Spleen (tissue), 11 donors: Measurements from ENCODE around the gene C9orf72. TPM values are rescaled to one million over a fixed set of nuclear protein-coding genes. Genes with fewer than 3 reads are reported as not detected.
A peak's percentile ranks its signal among the peaks of the same experiment; 100 is the strongest.

Source experiments
- DNase-seq: peaks from one replicate; pipeline ENCODE4 v3.0.0-alpha.2; 2020
- H3K27ac ChIP-seq, 8 donors: fragments of 200-600 bp; sonication (generic) in 7 of 8; 1 replicate in 4 of 8; 2 replicates in 4 of 8; pipeline versions ENCODE4 v1.5.0 to v1.8.0; 2016 to 2021; ENCODE audit warnings: inconsistent platforms in 4 of 8, mild to moderate bottlenecking in 4 of 8, moderate library complexity in 1 of 8
- H3K27me3 ChIP-seq, 7 donors: fragments of 200-600 bp; sonication (generic) in 6 of 7; replicated peaks in 1 of 7; 1 replicate in 4 of 7; 2 replicates in 3 of 7; pipeline versions ENCODE4 v1.5.0 to v1.8.0; 2016 to 2021; ENCODE audit warnings: inconsistent platforms in 3 of 7, mild to moderate bottlenecking in 1 of 7
- H3K36me3 ChIP-seq, 6 donors: fragments of 200-600 bp; sonication (generic) in 5 of 6; 1 replicate in 4 of 6; 2 replicates in 2 of 6; pipeline versions ENCODE4 v1.5.0 to v1.8.0; 2016 to 2021; ENCODE audit warnings: inconsistent platforms in 2 of 6
- H3K4me1 ChIP-seq, 6 donors: fragments of 200-600 bp; sonication (generic) in 5 of 6; 1 replicate in 3 of 6; 2 replicates in 3 of 6; pipeline versions ENCODE4 v1.5.0 to v1.8.0; 2016 to 2021; ENCODE audit warnings: inconsistent platforms in 3 of 6
- H3K4me3 ChIP-seq, 8 donors: fragments of 200-600 bp; sonication (generic) in 7 of 8; 1 replicate in 4 of 8; 2 replicates in 4 of 8; pipeline versions ENCODE4 v1.5.0 to v1.8.0; 2016 to 2021; ENCODE audit warnings: inconsistent platforms in 4 of 8, mild to moderate bottlenecking in 4 of 8, moderate library complexity in 2 of 8
- H3K9me3 ChIP-seq, 8 donors: fragments of 200-600 bp; sonication (generic) in 7 of 8; 1 replicate in 4 of 8; 2 replicates in 4 of 8; pipeline versions ENCODE4 v1.5.0 to v1.8.0; 2016 to 2021; ENCODE audit warnings: inconsistent platforms in 4 of 8
- POLR2A ChIP-seq, 3 donors: fragments of 450-650 bp; IDR thresholded peaks; one replicate each; pipeline ENCODE4 v1.5.1; 2017; ENCODE audit warnings: antibody characterized with exemption in 3 of 3, mild to moderate bottlenecking in 1 of 3
- POLR2AphosphoS5 ChIP-seq, 3 donors: sonication (generic); formaldehyde crosslinking; IDR thresholded peaks; one replicate each; pipeline ENCODE4 v1.5.1; 2017; ENCODE audit warnings: antibody characterized with exemption in 3 of 3
- WGBS, 5 donors: extraction: QIAGEN DNeasy Blood & Tissue Kit in 3 of 5; methylation state at CpG; one replicate each; pipeline versions ENCODE4 v1.1.5 to v1.1.7; 2013 to 2018; 5-methylcytosine and 5-hydroxymethylcytosine counted together
- intact Hi-C: fragments of 100-400 bp; cut with DNase I; formaldehyde crosslinking; loops from one replicate; pipeline ENCODE4 v1.15.0; 2023; ENCODE audit warnings: low total_unique reads
- polyA plus RNA-seq, 3 donors: library from polyadenylated mRNA; stranded (reverse); fragments of 200-250 nt; gene quantifications; one replicate each; pipeline ENCODE4 v1.2.1, GENCODE V29; 2013
- total RNA-seq, 7 donors: library from RNA; depleted of rRNA in 3 of 7; stranded (reverse); fragments of >200 nt in 3 of 7; fragmentation: NEBNext Ultra II Directional in 4 of 7; extraction: Animal tissue kit (Norgen Biotek cat#: 25700) in 4 of 7; gene quantifications; one replicate each; pipeline versions ENCODE4 v1.1.0 to v1.2.1, GENCODE V29; 2016 to 2021
- TF ChIP-seq, protein P1 (sequence below), 11 experiments: fragments of 200-600 bp in 7 of 11; fragments of 450-650 bp in 4 of 11; sonication (generic) in 4 of 11; IDR thresholded peaks in 8 of 11; conservative IDR thresholded peaks in 3 of 11; 1 replicate in 7 of 11; 2 replicates in 4 of 11; pipeline versions ENCODE4 v1.4.0 to v1.8.0; 2016 to 2021; ENCODE audit warnings: antibody characterized with exemption in 11 of 11, inconsistent platforms in 4 of 11, mild to moderate bottlenecking in 1 of 11
- donor health status: healthy with polysubstance abuse.
- donor health status: DM: no; HTN: no; CAD: no; lungs with moderate emphysema.
- donor health status: DM: no; HTN: no; CAD: no.
- donor health status: Bipolar disorder and iron deficiency.
- donor health status: healthy.
- donor health status: DM: no; HTN: no; CAD: no.
- donor health status: DM: yes; HTN: yes; CAD: no.

Gene C9orf72
- total and polyA plus RNA-seq, 10 donors, result 10.1 to 88.5 (median 39.7) TPM

DNA sequence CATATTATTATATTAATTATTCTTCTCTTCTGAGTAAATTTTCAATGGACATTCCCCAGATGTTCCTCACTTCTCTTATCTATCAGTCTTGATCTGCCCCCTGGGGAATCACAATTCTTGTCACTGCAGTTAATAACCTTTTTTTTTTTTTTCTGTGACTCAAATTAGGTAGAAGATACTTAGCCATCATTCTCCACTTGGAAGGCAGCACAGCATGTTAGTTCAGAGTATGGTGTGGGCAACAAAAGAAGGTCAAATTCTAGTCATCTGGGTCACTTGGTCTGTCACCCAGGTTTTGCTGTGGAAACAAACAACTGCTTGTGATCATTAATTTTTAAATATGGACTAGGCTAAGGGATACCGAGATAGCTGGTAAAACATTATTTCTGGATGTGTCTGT is 35.5 kb downstream of the C9orf72 start:
- no peak for DNase-seq
- H3K4me1 ChIP-seq, result peaks cover 0 to 37% (median 17%) of the 10 kb centered on the region in 6 donors
- H3K4me3 ChIP-seq, result no peak overlapping the region
- peak overlapping the region in 1 of 8 donors; percentile 11 for H3K27ac ChIP-seq
- intact Hi-C loops, result no loop called here
- TF ChIP-seq, protein P1, sequence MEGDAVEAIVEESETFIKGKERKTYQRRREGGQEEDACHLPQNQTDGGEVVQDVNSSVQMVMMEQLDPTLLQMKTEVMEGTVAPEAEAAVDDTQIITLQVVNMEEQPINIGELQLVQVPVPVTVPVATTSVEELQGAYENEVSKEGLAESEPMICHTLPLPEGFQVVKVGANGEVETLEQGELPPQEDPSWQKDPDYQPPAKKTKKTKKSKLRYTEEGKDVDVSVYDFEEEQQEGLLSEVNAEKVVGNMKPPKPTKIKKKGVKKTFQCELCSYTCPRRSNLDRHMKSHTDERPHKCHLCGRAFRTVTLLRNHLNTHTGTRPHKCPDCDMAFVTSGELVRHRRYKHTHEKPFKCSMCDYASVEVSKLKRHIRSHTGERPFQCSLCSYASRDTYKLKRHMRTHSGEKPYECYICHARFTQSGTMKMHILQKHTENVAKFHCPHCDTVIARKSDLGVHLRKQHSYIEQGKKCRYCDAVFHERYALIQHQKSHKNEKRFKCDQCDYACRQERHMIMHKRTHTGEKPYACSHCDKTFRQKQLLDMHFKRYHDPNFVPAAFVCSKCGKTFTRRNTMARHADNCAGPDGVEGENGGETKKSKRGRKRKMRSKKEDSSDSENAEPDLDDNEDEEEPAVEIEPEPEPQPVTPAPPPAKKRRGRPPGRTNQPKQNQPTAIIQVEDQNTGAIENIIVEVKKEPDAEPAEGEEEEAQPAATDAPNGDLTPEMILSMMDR (IDR thresholded peaks at IDR 0.05 in 8 of 11, conservative IDR thresholded peaks at IDR 0.05 in 3 of 11), result no peak
- H3K36me3 ChIP-seq, result peaks cover 0 to 35% (median 3%) of the 10 kb centered on the region in 6 donors
- H3K9me3 ChIP-seq, result no peaks in the 10 kb centered on the region
- WGBS, 5 donors, result 86 to 97% (median 96%) methylated on average over 1 of the region's 1 CpG
- H3K27me3 ChIP-seq, result no peaks in the 10 kb centered on the region

DNA sequence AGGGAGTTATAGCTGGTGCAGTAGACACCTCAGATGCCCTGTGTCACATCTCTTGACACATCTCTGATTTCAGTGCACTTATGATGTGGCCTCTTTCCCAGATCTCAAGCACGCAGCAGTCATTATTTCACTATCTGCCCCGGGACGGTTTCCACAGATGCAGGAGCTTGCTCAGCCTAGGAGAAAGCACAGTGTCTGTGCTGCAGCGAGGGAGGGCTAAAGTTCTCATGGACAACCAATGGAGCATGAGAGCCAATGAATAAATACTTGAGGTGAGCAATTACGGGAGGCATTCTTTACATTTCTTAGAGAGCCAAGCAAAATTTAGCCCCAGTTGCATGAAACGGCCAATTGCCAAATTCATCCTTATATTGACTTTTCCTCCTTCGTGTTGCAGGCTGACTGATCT is 36.2 kb downstream of the C9orf72 start:
- Histone ChIP-seq H3K36me3 (peaks cover 0 to 28% (median 0%) of the 10 kb centered on the region in 6 donors), H3K4me1 (peaks cover 0 to 39% (median 17%) of the 10 kb centered on the region in 6 donors), H3K27me3 (no peaks in the 10 kb centered on the region), H3K4me3 (no peak overlapping the region), H3K9me3 (no peaks in the 10 kb centered on the region), H3K27ac (no peak overlapping the region)
- no peak for DNase-seq
- 88 to 95% (median 92%) methylated on average over 7 of the region's 7 CpGs for WGBS, 5 donors
- intact Hi-C loops, result no loop called here
- TF ChIP-seq POLR2A (IDR thresholded peaks at IDR 0.05) (no peak), POLR2AphosphoS5 (IDR thresholded peaks at IDR 0.05) (no peak)
- TF ChIP-seq, protein P1 (IDR thresholded peaks at IDR 0.05 in 8 of 11, conservative IDR thresholded peaks at IDR 0.05 in 3 of 11), result no peak

DNA sequence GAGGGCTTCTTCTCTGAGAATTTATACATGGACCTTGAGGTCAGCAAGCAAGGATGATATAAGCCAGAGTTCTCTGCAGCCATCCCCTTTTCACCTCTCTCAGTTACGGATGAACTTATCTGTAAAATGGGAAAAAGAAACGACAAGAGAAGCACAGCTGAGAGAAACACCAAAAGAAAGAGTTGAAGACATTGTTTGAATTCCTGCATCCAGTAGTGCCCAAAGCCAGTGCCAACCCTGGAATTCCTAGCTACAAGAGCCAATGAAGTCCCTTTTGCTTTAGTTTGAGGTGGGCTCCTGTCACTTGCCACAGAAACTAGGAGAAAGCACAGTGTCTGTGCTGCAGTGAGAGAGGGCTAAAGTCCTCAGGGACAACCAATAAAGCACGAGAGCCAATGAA is 37.1 kb downstream of the C9orf72 start:
- no peaks in the 10 kb centered on the region for H3K9me3 ChIP-seq
- no peak overlapping the region for H3K27ac ChIP-seq
- intact Hi-C loops, result no loop called here
- no peaks in the 10 kb centered on the region for H3K27me3 ChIP-seq
- no peak for DNase-seq
- H3K4me3 ChIP-seq, result no peak overlapping the region
- TF ChIP-seq, protein P1 (IDR thresholded peaks at IDR 0.05 in 8 of 11, conservative IDR thresholded peaks at IDR 0.05 in 3 of 11), result no peak
- TF ChIP-seq POLR2AphosphoS5 (IDR thresholded peaks at IDR 0.05) (no peak), POLR2A (IDR thresholded peaks at IDR 0.05) (no peak)
- peaks cover 0 to 47% (median 21%) of the 10 kb centered on the region in 6 donors for H3K4me1 ChIP-seq
- peaks cover 0 to 21% (median 0%) of the 10 kb centered on the region in 6 donors for H3K36me3 ChIP-seq
- 83 to 96% (median 94%) methylated on average over 3 of the region's 3 CpGs for WGBS, 5 donors

DNA sequence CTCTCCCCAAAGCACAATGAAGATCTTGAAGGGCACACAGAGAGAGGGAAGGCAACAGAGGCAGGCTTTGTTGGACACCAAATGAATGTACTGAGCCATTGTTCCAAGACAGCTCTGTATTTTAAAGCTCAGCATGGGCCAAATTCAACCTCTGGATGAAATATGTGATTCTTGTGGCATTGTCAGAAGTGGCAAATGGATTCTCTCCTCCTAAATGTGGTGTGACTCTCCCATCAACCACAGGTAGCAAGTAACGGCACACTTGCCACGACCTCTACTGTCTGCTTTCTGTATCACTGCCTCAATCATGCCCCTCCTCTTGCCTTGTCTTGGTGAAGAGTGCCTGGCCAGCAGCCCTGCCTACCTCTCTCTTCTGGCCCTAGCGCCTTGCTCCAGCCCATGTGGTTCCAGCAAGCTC is 37.6 kb downstream of the C9orf72 start:
- DNase-seq, result no peak
- 65 to 84% (median 82%) methylated on average over 3 of the region's 3 CpGs for WGBS, 5 donors
- Histone ChIP-seq H3K4me3 (no peak overlapping the region), H3K36me3 (peaks cover 0 to 17% (median 0%) of the 10 kb centered on the region in 6 donors), H3K9me3 (no peaks in the 10 kb centered on the region), H3K27ac (no peak overlapping the region), H3K27me3 (no peaks in the 10 kb centered on the region), H3K4me1 (peaks cover 0 to 52% (median 21%) of the 10 kb centered on the region in 6 donors)
- intact Hi-C loops, result no loop called here
- no peak for TF ChIP-seq POLR2A (IDR thresholded peaks at IDR 0.05)
- no peak for TF ChIP-seq POLR2AphosphoS5 (IDR thresholded peaks at IDR 0.05)
- TF ChIP-seq, protein P1 (IDR thresholded peaks at IDR 0.05 in 8 of 11, conservative IDR thresholded peaks at IDR 0.05 in 3 of 11), result peak in 5 of 11 experiments; percentile 11 to 33 (median 23)
